Endothelial cell of umbilical vein (primary cell): Measurements from ENCODE around the gene GTPBP3. TPM values are rescaled to one million over a fixed set of nuclear protein-coding genes. Genes with fewer than 3 reads are reported as not detected.
A peak's percentile ranks its signal among the peaks of the same experiment; 100 is the strongest.

Source experiments
- BruUV-seq: library from RNA; stranded (reverse); fragments of 400-500 nt; replicated peaks from 2 replicates; lab custom pipeline; 2021; lab: Mats Ljungman, UMichigan
- CTCF ChIA-PET: fragments of 300-600, 350-600 bp; sonication (Branson Sonifier 250); formaldehyde crosslinking; loops from one replicate; lab custom pipeline; 2021; ENCODE audit warnings: antibody characterized with exemption, inconsistent platforms; lab: Charles Lee
- POLR2A ChIA-PET: fragments of 300-600, 350-600 bp; sonication (Branson Sonifier 250); formaldehyde crosslinking; loops from one replicate; lab custom pipeline; 2021; ENCODE audit warnings: antibody characterized with exemption, inconsistent platforms; lab: Charles Lee
- DNase-seq: peaks from one replicate; pipeline ENCODE4 v3.0.0-alpha.2; 2011; ENCODE audit warnings: low read depth, low spot score
- FAIRE-seq: peaks from 2 replicates; lab custom pipeline; 2011; peaks lifted over from hg19 to GRCh38; lab: Jason Lieb, UNC
- H2AFZ ChIP-seq: 2 replicates; pipeline ENCODE4 v1.6.0; 2012; ENCODE audit warnings: low read depth, low read length, control low read depth, inconsistent platforms
- H3K27ac ChIP-seq: 2 replicates; pipeline ENCODE4 v1.5.1; 2011; ENCODE audit warnings: low read depth, mild to moderate bottlenecking, control low read depth, low read length, moderate library complexity; ENCODE audit not compliant: insufficient read depth
- H3K27me3 ChIP-seq, 2 experiments: 2 replicates each; pipeline versions ENCODE4 v1.6.0 to v1.6.1; 2011; ENCODE audit warnings: low read length in 2 of 2, mixed read lengths in 1 of 2; ENCODE audit not compliant: control insufficient read depth in 2 of 2, insufficient read depth in 2 of 2
- H3K36me3 ChIP-seq, 2 experiments: 2 replicates in 1 of 2; 3 replicates in 1 of 2; pipeline ENCODE4 v1.5.1; 2011; ENCODE audit warnings: low read length in 2 of 2, mild to moderate bottlenecking in 1 of 2, moderate library complexity in 1 of 2; ENCODE audit not compliant: control insufficient read depth in 2 of 2, insufficient read depth in 2 of 2; ENCODE audit errors: extremely low read depth in 1 of 2
- H3K4me1 ChIP-seq: 3 replicates; pipeline ENCODE4 v1.5.1; 2011; ENCODE audit warnings: mild to moderate bottlenecking, low read length; ENCODE audit not compliant: control insufficient read depth, insufficient read depth; ENCODE audit errors: extremely low read depth
- H3K4me2 ChIP-seq: 2 replicates; pipeline ENCODE4 v1.6.1; 2011; ENCODE audit warnings: low read length, control low read depth, mixed read lengths; ENCODE audit not compliant: insufficient read depth
- H3K4me3 ChIP-seq, 3 experiments: fragments of 200-600 bp in 1 of 3; sonication (generic), shearing (Covaris generic) in 1 of 3; replicated peaks in 1 of 3; 2 replicates each; pipeline ENCODE4 v1.5.1; 2011 to 2016; ENCODE audit warnings: control low read depth in 3 of 3, low read length in 3 of 3, mild to moderate bottlenecking in 2 of 3, inconsistent platforms in 1 of 3, low read depth in 1 of 3, moderate library complexity in 1 of 3; ENCODE audit not compliant: insufficient read depth in 1 of 3
- H3K79me2 ChIP-seq: 2 replicates; pipeline ENCODE4 v1.6.0; 2012; ENCODE audit warnings: low read length, inconsistent platforms; ENCODE audit not compliant: control insufficient read depth, insufficient read depth
- H3K9ac ChIP-seq: replicated peaks from 2 replicates; pipeline ENCODE3; 2011; ENCODE audit warnings: low read length, control low read depth; ENCODE audit not compliant: insufficient read depth; ENCODE audit errors: extremely low read depth
- H3K9me1 ChIP-seq: replicated peaks from 3 replicates; pipeline ENCODE4 v1.6.0; 2011; ENCODE audit warnings: mild to moderate bottlenecking, low read length; ENCODE audit not compliant: control insufficient read depth, insufficient read depth; ENCODE audit errors: extremely low read depth
- H3K9me3 ChIP-seq: replicated peaks from 2 replicates; pipeline ENCODE4 v1.5.1; 2012; ENCODE audit warnings: low read length, inconsistent platforms; ENCODE audit not compliant: control insufficient read depth, insufficient read depth
- H4K20me1 ChIP-seq: replicated peaks from 2 replicates; pipeline ENCODE3; 2011; ENCODE audit warnings: mild to moderate bottlenecking, low read length; ENCODE audit not compliant: control insufficient read depth, insufficient read depth; ENCODE audit errors: extremely low read depth
- CTCF ChIP-seq, 2 donors: IDR thresholded peaks; 1 replicate in 1 of 2; 2 replicates in 1 of 2; pipeline ENCODE4 v1.5.1; 2011; ENCODE audit warnings: low read length in 2 of 2, mild to moderate bottlenecking in 2 of 2, moderate library complexity in 2 of 2, control low read depth in 1 of 2, inconsistent platforms in 1 of 2, low read depth in 1 of 2; ENCODE audit not compliant: insufficient read depth in 1 of 2; ENCODE audit errors: extremely low read depth in 1 of 2
- EZH2 ChIP-seq: IDR thresholded peaks from 2 replicates; pipeline ENCODE4 v1.6.1; 2012; ENCODE audit warnings: borderline replicate concordance, low read depth, mild to moderate bottlenecking, moderate library complexity, low read length, inconsistent platforms; ENCODE audit not compliant: severe bottlenecking
- FOS ChIP-seq: IDR thresholded peaks from 2 replicates; pipeline ENCODE4 v1.6.1; 2011; ENCODE audit warnings: mild to moderate bottlenecking, low read length, moderate library complexity, borderline replicate concordance; ENCODE audit not compliant: insufficient read depth
- GATA2 ChIP-seq: IDR thresholded peaks from 2 replicates; pipeline ENCODE4 v1.7.0; 2011; ENCODE audit warnings: low read depth, mild to moderate bottlenecking, moderate library complexity, mixed read lengths, low read length; ENCODE audit not compliant: insufficient read length, insufficient read depth
- JUN ChIP-seq: IDR thresholded peaks from 2 replicates; pipeline ENCODE4 v1.6.1; 2011; ENCODE audit warnings: borderline replicate concordance, low read depth; ENCODE audit not compliant: insufficient read length, insufficient read depth
- MYC ChIP-seq: IDR thresholded peaks from one replicate; pipeline ENCODE4 v1.6.1; 2011; ENCODE audit warnings: mild to moderate bottlenecking, low read depth, low read length
- POLR2A ChIP-seq: IDR thresholded peaks from 2 replicates; pipeline ENCODE4 v1.6.1; 2012; ENCODE audit warnings: low read depth, mild to moderate bottlenecking, control low read depth, low read length
- POLR2AphosphoS5 ChIP-seq: IDR thresholded peaks from 2 replicates; pipeline ENCODE4 v1.6.1; 2012; ENCODE audit warnings: low read depth, mild to moderate bottlenecking, control low read depth, low read length, moderate library complexity; ENCODE audit not compliant: insufficient read depth
- dilution Hi-C: fragments of 300-500 bp; cut with MboI; formaldehyde crosslinking; loops from one replicate; pipeline ENCODE4 v1.15.0; 2019; ENCODE audit warnings: low sequenced_read_pairs; ENCODE audit not compliant: extremely low pct_ligation_motif_present
- intact Hi-C: fragments of 100-400 bp; cut with micrococcal nuclease; formaldehyde crosslinking; loops from one replicate; pipeline ENCODE4 v1.10.0; 2022
- polyA plus RNA-seq, 4 experiments: library from polyadenylated mRNA; depleted of rRNA in 3 of 4; stranded (reverse) in 3 of 4; unstranded in 1 of 4; fragments of >200 nt; gene quantifications; 2 replicates each; pipeline versions ENCODE4 v1.2.1 to v1.2.3, GENCODE V29; 2011 to 2012; ENCODE audit warnings: missing spikeins in 1 of 4
- total RNA-seq: library from RNA; stranded (reverse); gene quantifications from 2 replicates; pipeline ENCODE4 v1.2.3, GENCODE V29; 2021
- TF ChIP-seq, protein P1 (sequence below): IDR thresholded peaks from 2 replicates; pipeline ENCODE4 v1.6.1; 2011; ENCODE audit not compliant: insufficient read depth, insufficient read length

Gene GTPBP3
- total and polyA plus RNA-seq, 2 donors (not counting 3 experiments of a cell fraction or from before 2014, with no cell fraction given), result 12.7 to 34.7 TPM

DNA sequence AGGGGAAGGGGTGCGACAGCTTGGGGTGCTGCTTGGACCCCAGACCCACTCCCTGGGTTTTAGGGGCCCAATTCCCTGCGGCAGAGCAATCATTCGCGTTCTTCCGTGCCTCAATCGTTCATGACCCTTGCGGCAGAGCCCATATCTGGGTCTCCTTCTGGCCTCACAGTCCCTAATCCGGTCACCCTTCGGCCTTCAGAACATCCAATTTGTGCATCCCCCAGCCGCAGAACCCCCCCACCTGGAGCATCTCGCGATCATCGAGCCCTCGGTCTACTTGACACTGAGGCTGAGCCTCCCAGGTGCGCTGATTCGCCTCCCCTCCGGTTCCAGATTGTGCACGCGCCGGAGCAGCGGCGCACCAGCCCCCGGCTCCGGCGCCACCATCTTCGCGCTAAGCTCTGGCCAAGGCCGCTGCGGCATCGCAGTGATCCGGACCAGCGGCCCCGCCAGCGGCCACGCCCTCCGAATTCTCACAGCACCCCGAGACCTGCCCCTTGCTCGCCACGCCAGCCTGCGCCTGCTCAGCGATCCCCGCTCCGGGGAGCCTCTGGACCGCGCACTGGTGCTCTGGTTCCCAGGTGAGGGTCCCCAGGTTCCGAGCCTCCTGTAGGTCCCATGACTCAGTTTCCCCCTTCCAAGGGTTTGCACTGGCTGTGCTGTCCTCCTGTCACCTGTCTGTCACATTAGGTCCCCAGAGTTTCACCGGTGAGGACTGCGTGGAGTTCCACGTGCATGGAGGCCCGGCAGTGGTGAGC lies 501 bp downstream of the GTPBP3 start:
- BruUV-seq, result TSS peak; percentile 25
- POLR2A ChIA-PET, result no interaction called here

More for the DNA sequence above, 501 bp downstream of the GTPBP3 start:
- Histone ChIP-seq H3K9me3 (no peaks in the 10 kb centered on the region), H3K27me3 (no peaks in the 10 kb centered on the region), H2AFZ (peak overlapping the region; percentile 63), H3K9ac (peak overlapping the region; percentile 59), H3K4me3 (peak overlapping the region; percentile 65 to 83 (median 66)), H4K20me1 (no peaks in the 10 kb centered on the region), H3K36me3 (no peaks in the 10 kb centered on the region), H3K9me1 (no peaks in the 10 kb centered on the region), H3K27ac (no peak overlapping the region), H3K4me2 (peak overlapping the region; percentile 56), H3K79me2 (peaks cover 4% of the 10 kb centered on the region), H3K4me1 (peaks cover 14% of the 10 kb centered on the region)
- CTCF ChIA-PET, result no interaction called here
- no peak for DNase-seq
- FAIRE-seq, result no peak
- intact Hi-C loops, result loop anchor here (1.0 kb wide), 1 partner anchor 46 kb away; no protein-coding TSS in a partner anchor
- dilution Hi-C loops, result no loop called here
- TF ChIP-seq EZH2 (no peak), POLR2A (no peak), FOS (no peak), GATA2 (no peak), MYC (no peak), POLR2AphosphoS5 (no peak), CTCF (IDR thresholded peaks at IDR 0.05; ENCODE audit: extremely low read depth in 1 of 2, insufficient read depth in 1 of 2, low read depth in 1 of 2, low read length in 2 of 2) (no peak), JUN (no peak)
- TF ChIP-seq, protein P1, sequence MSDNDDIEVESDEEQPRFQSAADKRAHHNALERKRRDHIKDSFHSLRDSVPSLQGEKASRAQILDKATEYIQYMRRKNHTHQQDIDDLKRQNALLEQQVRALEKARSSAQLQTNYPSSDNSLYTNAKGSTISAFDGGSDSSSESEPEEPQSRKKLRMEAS, result no peak
